Endothelial cell of umbilical vein (primary cell): ENCODE measurements around the gene RPP25L. TPM values are rescaled to one million over a fixed set of nuclear protein-coding genes. Genes with fewer than 3 reads are reported as not detected.
A peak's percentile ranks its signal among the peaks of the same experiment; 100 is the strongest.

Experiments
- BruUV-seq: library from RNA; stranded (reverse); fragments of 400-500 nt; replicated peaks from 2 replicates; lab custom pipeline; 2021; lab: Mats Ljungman, UMichigan
- CTCF ChIA-PET: fragments of 300-600, 350-600 bp; sonication (Branson Sonifier 250); formaldehyde crosslinking; loops from one replicate; lab custom pipeline; 2021; ENCODE audit warnings: antibody characterized with exemption, inconsistent platforms; lab: Charles Lee
- POLR2A ChIA-PET: fragments of 300-600, 350-600 bp; sonication (Branson Sonifier 250); formaldehyde crosslinking; loops from one replicate; lab custom pipeline; 2021; ENCODE audit warnings: antibody characterized with exemption, inconsistent platforms; lab: Charles Lee
- DNase-seq: peaks from one replicate; pipeline ENCODE4 v3.0.0-alpha.2; 2011; ENCODE audit warnings: low read depth, low spot score
- FAIRE-seq: peaks from 2 replicates; lab custom pipeline; 2011; peaks lifted over from hg19 to GRCh38; lab: Jason Lieb, UNC
- H2AFZ ChIP-seq: 2 replicates; pipeline ENCODE4 v1.6.0; 2012; ENCODE audit warnings: low read depth, low read length, control low read depth, inconsistent platforms
- H3K27ac ChIP-seq: 2 replicates; pipeline ENCODE4 v1.5.1; 2011; ENCODE audit warnings: low read depth, mild to moderate bottlenecking, control low read depth, low read length, moderate library complexity; ENCODE audit not compliant: insufficient read depth
- H3K27me3 ChIP-seq, 2 experiments: 2 replicates each; pipeline versions ENCODE4 v1.6.0 to v1.6.1; 2011; ENCODE audit warnings: low read length in 2 of 2, mixed read lengths in 1 of 2; ENCODE audit not compliant: control insufficient read depth in 2 of 2, insufficient read depth in 2 of 2
- H3K36me3 ChIP-seq, 2 experiments: 2 replicates in 1 of 2; 3 replicates in 1 of 2; pipeline ENCODE4 v1.5.1; 2011; ENCODE audit warnings: low read length in 2 of 2, mild to moderate bottlenecking in 1 of 2, moderate library complexity in 1 of 2; ENCODE audit not compliant: control insufficient read depth in 2 of 2, insufficient read depth in 2 of 2; ENCODE audit errors: extremely low read depth in 1 of 2
- H3K4me1 ChIP-seq: 3 replicates; pipeline ENCODE4 v1.5.1; 2011; ENCODE audit warnings: mild to moderate bottlenecking, low read length; ENCODE audit not compliant: control insufficient read depth, insufficient read depth; ENCODE audit errors: extremely low read depth
- H3K4me2 ChIP-seq: 2 replicates; pipeline ENCODE4 v1.6.1; 2011; ENCODE audit warnings: low read length, control low read depth, mixed read lengths; ENCODE audit not compliant: insufficient read depth
- H3K4me3 ChIP-seq, 3 experiments: fragments of 200-600 bp in 1 of 3; sonication (generic), shearing (Covaris generic) in 1 of 3; replicated peaks in 1 of 3; 2 replicates each; pipeline ENCODE4 v1.5.1; 2011 to 2016; ENCODE audit warnings: control low read depth in 3 of 3, low read length in 3 of 3, mild to moderate bottlenecking in 2 of 3, inconsistent platforms in 1 of 3, low read depth in 1 of 3, moderate library complexity in 1 of 3; ENCODE audit not compliant: insufficient read depth in 1 of 3
- H3K79me2 ChIP-seq: 2 replicates; pipeline ENCODE4 v1.6.0; 2012; ENCODE audit warnings: low read length, inconsistent platforms; ENCODE audit not compliant: control insufficient read depth, insufficient read depth
- H3K9ac ChIP-seq: replicated peaks from 2 replicates; pipeline ENCODE3; 2011; ENCODE audit warnings: low read length, control low read depth; ENCODE audit not compliant: insufficient read depth; ENCODE audit errors: extremely low read depth
- H3K9me1 ChIP-seq: replicated peaks from 3 replicates; pipeline ENCODE4 v1.6.0; 2011; ENCODE audit warnings: mild to moderate bottlenecking, low read length; ENCODE audit not compliant: control insufficient read depth, insufficient read depth; ENCODE audit errors: extremely low read depth
- H3K9me3 ChIP-seq: replicated peaks from 2 replicates; pipeline ENCODE4 v1.5.1; 2012; ENCODE audit warnings: low read length, inconsistent platforms; ENCODE audit not compliant: control insufficient read depth, insufficient read depth
- H4K20me1 ChIP-seq: replicated peaks from 2 replicates; pipeline ENCODE3; 2011; ENCODE audit warnings: mild to moderate bottlenecking, low read length; ENCODE audit not compliant: control insufficient read depth, insufficient read depth; ENCODE audit errors: extremely low read depth
- CTCF ChIP-seq, 2 donors: IDR thresholded peaks; 1 replicate in 1 of 2; 2 replicates in 1 of 2; pipeline ENCODE4 v1.5.1; 2011; ENCODE audit warnings: low read length in 2 of 2, mild to moderate bottlenecking in 2 of 2, moderate library complexity in 2 of 2, control low read depth in 1 of 2, inconsistent platforms in 1 of 2, low read depth in 1 of 2; ENCODE audit not compliant: insufficient read depth in 1 of 2; ENCODE audit errors: extremely low read depth in 1 of 2
- EZH2 ChIP-seq: IDR thresholded peaks from 2 replicates; pipeline ENCODE4 v1.6.1; 2012; ENCODE audit warnings: borderline replicate concordance, low read depth, mild to moderate bottlenecking, moderate library complexity, low read length, inconsistent platforms; ENCODE audit not compliant: severe bottlenecking
- dilution Hi-C: fragments of 300-500 bp; cut with MboI; formaldehyde crosslinking; loops from one replicate; pipeline ENCODE4 v1.15.0; 2019; ENCODE audit warnings: low sequenced_read_pairs; ENCODE audit not compliant: extremely low pct_ligation_motif_present
- intact Hi-C: fragments of 100-400 bp; cut with micrococcal nuclease; formaldehyde crosslinking; loops from one replicate; pipeline ENCODE4 v1.10.0; 2022
- polyA plus RNA-seq, 4 experiments: library from polyadenylated mRNA; depleted of rRNA in 3 of 4; stranded (reverse) in 3 of 4; unstranded in 1 of 4; fragments of >200 nt; gene quantifications; 2 replicates each; pipeline versions ENCODE4 v1.2.1 to v1.2.3, GENCODE V29; 2011 to 2012; ENCODE audit warnings: missing spikeins in 1 of 4
- total RNA-seq: library from RNA; stranded (reverse); gene quantifications from 2 replicates; pipeline ENCODE4 v1.2.3, GENCODE V29; 2021

The RPP25L gene
- total and polyA plus RNA-seq, 2 donors (not counting 3 experiments of a cell fraction or from before 2014, with no cell fraction given): 15.7 to 41.0 TPM

GRCh38 chr9:34590381-34591247 lies 21.3 kb downstream of the RPP25L start:
- H2AFZ ChIP-seq: no peak overlapping the region
- H3K4me3 ChIP-seq: no peak overlapping the region
- no TSS peak for BruUV-seq
- TF ChIP-seq EZH2 (peak; percentile 53), CTCF (IDR thresholded peaks at IDR 0.05; ENCODE audit: extremely low read depth in 1 of 2, insufficient read depth in 1 of 2, low read depth in 1 of 2, low read length in 2 of 2) (no peak)
- H3K4me1 ChIP-seq: no peaks in the 10 kb centered on the region
- POLR2A ChIA-PET: no interaction called here
- no peaks in the 10 kb centered on the region for H4K20me1 ChIP-seq
- DNase-seq (peak; percentile 19), FAIRE-seq (no peak)
- H3K9me1 ChIP-seq: no peaks in the 10 kb centered on the region
- no peaks in the 10 kb centered on the region for H3K36me3 ChIP-seq
- no peaks in the 10 kb centered on the region for H3K9me3 ChIP-seq
- peaks cover 72 to 83% of the 10 kb centered on the region in 2 experiments for H3K27me3 ChIP-seq
- no peak overlapping the region for H3K27ac ChIP-seq
- dilution Hi-C loops (no loop called here), intact Hi-C loops (loop anchor here (1.0 to 2.0 kb wide), 2 partner anchors 42 to 186 kb away; no protein-coding TSS in a partner anchor)
- CTCF ChIA-PET: interaction anchor here (1.0 to 5.1 kb wide), 24 partner anchors 11 to 259 kb away, joined by 3 to 326 read pairs (median 12); partner anchors contain the start of gene FAM219A
- H3K9ac ChIP-seq: no peak overlapping the region
- no peak overlapping the region for H3K4me2 ChIP-seq
- H3K79me2 ChIP-seq: no peaks in the 10 kb centered on the region
